ENCODE data around the gene KCNMA1.

The KCNMA1 gene

DNA sequence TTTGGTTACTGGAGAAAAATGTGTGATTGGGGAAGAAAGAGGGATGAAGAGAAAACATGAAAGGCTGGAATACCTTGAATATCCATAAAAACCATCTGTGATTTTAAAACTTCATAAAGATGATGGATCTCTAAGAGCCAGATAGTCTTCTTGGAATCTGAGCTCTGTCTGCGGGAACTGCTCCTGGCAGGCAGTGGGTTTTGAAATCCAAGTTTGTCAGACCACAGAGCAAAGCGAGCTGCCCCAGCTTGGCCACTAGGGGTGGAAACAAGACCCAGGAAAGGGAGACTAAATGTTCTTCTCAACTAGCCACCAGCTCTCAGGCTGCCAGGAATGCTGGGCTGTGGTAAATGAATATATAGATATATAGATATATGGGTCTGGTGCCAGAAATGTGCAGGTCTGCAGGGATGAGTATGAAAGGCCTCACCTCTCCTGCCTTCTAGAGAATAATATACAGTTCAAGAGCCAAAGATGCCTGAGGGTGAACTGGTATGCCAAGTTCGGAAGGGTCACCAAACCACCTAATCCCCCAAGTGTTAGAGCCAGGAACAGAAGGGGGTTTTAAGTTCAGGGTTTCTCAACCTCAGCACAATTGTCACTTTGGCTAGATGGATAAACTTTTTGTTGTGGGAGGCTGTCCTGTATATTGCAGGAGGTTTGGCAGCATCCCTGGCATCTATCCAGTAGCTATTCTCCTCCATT is 208.8 kb downstream of the KCNMA1 start:
- TF ChIP-seq GATA3 (IDR thresholded peaks at IDR 0.05; ENCODE audit: low read depth, low read length) (no peak), GATA2 (IDR thresholded peaks at IDR 0.05; ENCODE audit: low read depth, low read length) (no peak)

GRCh38 chr10:77424257-77424656 is 213.4 kb downstream of the KCNMA1 start:
- no peak for TF ChIP-seq GATA3 (IDR thresholded peaks at IDR 0.05; ENCODE audit: low read depth, low read length)
- TF ChIP-seq GATA2 (IDR thresholded peaks at IDR 0.05; ENCODE audit: low read depth, low read length): no peak

DNA sequence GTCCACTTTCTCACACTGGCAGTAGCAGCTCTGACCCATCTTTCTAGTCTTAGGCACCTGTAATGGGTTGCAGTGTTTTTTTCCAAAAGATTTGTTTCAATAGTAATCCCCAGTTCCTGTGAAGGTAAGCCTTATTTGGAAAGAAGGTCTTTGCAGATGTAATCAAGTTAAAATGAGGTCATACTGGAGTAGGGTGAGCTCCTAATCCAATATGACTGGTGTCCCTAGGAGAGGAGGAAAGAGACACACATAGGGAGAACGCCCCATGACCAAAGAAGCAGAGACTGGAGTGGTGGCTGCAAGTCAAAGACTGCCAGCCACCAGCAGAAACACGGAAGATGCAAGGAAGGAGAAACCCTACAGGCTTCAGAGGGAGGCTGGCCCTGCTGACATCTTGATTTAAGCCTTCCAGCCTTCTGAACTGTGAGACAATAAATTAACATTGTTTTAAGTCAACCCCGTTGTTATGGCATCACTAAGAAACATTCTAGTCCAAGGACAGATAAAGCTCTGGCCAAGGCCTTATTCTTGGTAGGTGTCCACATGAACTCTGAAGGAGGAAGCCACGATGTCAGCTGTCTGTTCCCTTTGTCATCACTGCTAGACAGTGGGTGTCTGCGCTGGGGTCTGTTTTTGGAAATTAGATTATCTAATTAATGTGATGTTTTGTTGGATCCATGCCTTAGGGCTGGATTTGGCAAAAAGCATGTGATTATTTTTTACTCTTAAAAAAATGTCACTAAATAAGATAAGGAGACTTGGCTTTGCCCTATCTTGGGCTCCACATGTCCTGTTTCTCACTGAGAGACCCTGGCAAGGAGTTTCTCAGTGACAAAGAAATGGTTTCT is 214.9 kb downstream of the KCNMA1 start:
- no peak; the same call in 1 of the 2 replicates for TF ChIP-seq GATA2 (IDR thresholded peaks at IDR 0.05; ENCODE audit: low read depth, low read length)
- no peak for TF ChIP-seq GATA3 (IDR thresholded peaks at IDR 0.05; ENCODE audit: low read depth, low read length)

DNA sequence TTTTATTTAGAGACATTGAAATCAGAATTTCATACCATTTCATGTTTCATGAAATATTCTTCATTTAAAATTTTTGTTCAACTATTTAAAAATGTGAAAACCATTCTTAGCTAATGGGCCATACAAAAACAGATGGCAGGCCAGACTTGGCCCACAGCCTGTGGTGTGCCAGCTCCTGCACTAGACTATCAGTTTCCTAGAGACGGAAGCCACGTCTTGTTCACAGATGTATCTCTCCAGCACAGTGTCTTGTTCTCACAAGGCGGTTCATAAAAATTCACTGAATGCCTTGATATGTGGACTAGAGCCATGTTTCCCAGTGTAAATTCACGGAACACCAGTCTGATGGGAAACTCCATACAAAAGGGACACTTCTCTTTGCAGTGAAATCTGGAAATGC is 216.0 kb downstream of the KCNMA1 start:
- TF ChIP-seq GATA3 (IDR thresholded peaks at IDR 0.05; ENCODE audit: low read depth, low read length) (no peak), GATA2 (IDR thresholded peaks at IDR 0.05; ENCODE audit: low read depth, low read length) (no peak)

GRCh38 chr10:77420947-77421523 is 216.6 kb downstream of the KCNMA1 start:
- no peak for TF ChIP-seq GATA2 (IDR thresholded peaks at IDR 0.05; ENCODE audit: low read depth, low read length)
- TF ChIP-seq GATA3 (IDR thresholded peaks at IDR 0.05; ENCODE audit: low read depth, low read length): no peak

DNA sequence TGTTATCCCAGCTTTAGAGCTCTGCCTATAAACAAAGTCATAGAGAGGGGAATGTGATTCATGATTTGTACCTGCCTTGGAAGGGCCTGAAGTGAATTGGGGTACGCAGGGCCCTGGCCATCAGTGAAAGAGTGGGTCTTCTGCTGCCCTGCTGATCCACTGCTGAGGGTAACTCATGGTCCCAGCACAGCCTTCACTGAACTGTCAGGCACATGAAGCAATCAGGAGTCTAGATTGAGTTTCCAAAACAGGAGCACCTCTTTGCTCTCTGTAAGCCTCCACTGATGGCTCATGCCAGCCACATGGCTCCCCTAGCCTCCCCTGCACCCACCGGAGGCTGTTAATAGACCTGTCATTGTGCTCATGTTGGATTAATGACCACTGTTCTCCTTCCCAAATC is 217.6 kb downstream of the KCNMA1 start:
- TF ChIP-seq GATA2 (IDR thresholded peaks at IDR 0.05; ENCODE audit: low read depth, low read length): no peak
- TF ChIP-seq GATA3 (IDR thresholded peaks at IDR 0.05; ENCODE audit: low read depth, low read length): no peak

DNA sequence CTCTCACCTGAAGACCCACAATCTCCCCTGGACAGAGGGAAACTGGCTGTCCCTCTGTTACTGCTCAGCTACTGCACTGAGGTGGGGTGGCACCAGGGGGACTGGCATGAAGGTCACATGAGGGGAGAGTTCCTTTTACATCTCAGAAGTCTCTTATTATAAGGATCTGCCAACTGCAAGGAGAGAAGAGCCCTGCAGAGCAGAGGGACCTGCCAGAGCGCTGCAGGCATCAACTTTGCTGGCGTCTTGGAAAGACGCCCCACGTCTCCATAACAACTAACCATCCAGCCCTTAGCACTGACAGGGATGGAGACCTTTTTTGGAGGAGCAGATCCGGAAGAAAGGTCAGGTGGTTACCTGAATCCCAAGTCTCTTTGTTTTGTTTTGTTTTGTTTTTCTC is 218.6 kb downstream of the KCNMA1 start:
- TF ChIP-seq GATA2 (IDR thresholded peaks at IDR 0.05; ENCODE audit: low read depth, low read length): no peak
- no peak for TF ChIP-seq GATA3 (IDR thresholded peaks at IDR 0.05; ENCODE audit: low read depth, low read length)

DNA sequence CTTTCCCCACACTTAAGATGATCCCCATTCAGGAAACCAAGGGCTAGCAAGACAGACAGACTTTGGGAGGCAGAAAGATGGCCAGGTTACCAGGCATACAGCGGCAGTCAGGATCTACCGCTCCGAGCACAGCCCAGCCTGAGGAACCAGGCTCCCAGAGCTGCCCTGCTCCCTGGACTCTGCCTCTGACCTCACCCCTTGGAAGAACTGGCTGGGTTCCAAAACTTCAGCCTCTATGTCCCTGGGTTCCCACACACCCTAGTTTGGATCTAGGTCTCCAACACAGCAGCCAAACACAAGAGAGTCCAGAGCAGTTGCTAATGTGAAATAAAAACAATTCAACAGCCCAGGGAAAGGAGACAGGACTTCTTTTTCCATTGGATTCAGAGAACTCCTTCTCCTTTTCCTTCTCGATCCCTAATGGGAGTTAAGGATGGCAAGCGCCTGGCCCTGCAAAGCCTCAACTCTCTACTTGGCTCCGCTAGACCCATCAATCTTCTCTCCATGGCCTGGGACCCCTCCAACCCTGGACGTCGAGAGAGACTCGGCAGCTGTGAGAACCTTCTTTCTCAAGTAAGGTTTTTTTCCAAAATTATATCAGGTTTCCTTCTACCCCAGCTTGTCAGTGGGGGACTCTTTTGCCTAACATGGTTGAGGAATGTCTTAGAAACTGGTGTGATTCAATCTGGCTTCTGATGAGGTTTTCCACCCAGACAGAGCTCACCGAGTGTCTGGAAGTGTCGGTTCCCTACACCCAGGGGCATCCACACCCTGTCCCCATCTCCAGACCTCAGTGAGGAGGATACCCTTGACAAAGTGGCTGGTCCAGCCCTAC is 219.6 kb downstream of the KCNMA1 start:
- TF ChIP-seq GATA3 (IDR thresholded peaks at IDR 0.05; ENCODE audit: low read depth, low read length) (no peak), GATA2 (IDR thresholded peaks at IDR 0.05; ENCODE audit: low read depth, low read length) (no peak)

DNA sequence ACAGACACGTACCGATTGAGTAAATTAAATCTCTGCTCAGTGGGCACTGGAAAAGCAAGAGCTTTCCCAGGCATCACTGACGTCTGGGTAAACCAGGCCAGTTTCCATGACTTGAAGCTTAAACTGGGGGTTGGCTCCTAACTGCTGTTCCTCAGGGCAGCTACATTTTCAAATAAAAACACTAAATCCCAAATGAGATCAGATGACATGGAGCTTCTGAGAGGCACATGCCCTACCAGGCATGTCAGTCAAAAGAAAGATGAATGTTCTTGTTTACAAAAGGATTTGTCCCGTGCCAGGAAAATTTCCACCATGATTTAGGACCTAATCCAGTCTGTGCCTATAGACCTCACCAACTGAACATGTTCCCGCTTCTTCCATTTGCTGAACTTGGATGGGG is 220.2 kb downstream of the KCNMA1 start:
- TF ChIP-seq GATA3 (IDR thresholded peaks at IDR 0.05; ENCODE audit: low read depth, low read length): no peak
- TF ChIP-seq GATA2 (IDR thresholded peaks at IDR 0.05; ENCODE audit: low read depth, low read length): no peak

DNA sequence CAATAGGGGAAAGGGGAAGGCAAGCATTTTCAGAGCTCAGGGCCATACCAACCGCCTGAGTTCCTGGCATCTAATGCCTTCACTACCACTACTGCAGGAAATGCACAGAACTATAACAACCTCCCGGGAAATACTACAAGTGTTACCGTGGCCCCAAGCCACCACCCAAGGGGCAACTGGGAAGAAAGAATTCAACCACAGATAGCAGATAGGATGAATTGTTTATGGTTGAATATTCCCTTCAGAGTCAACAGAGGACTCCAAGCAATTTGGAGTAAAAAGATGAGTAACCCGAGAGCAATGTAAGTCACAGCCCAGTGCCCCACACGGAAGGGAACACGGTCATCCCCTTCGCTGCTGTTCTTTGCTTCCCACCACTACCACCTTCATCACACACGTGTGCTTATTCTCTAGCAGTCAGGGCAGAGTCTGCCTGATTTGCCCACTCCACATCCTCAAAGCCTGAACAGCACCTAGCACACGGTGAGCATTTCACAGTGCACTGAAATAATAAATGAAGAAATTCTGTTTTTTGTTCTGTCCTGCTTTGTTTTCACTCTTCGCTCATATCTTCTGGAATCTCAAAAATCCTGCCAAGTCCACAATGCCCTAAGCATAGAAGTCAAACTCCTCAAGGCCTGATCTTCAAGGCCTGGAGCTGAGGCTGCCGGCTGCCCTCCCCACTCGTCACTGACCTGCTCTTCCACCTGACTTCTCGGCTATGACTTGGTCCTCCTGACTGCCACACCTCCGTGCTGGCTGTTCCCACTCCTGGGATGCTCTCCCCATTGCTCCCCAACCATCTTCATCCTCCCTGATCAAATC is 221.1 kb downstream of the KCNMA1 start:
- no peak for TF ChIP-seq GATA2 (IDR thresholded peaks at IDR 0.05; ENCODE audit: low read depth, low read length)
- no peak for TF ChIP-seq GATA3 (IDR thresholded peaks at IDR 0.05; ENCODE audit: low read depth, low read length)

- no peak for TF ChIP-seq GATA3 (IDR thresholded peaks at IDR 0.05; ENCODE audit: low read depth, low read length)
- no peak for TF ChIP-seq GATA2 (IDR thresholded peaks at IDR 0.05; ENCODE audit: low read depth, low read length)
Observed at GRCh38 chr10:77415313-77415960, 222.2 kb downstream of the KCNMA1 start.

GRCh38 chr10:77413231-77413630 is 224.4 kb downstream of the KCNMA1 start:
- TF ChIP-seq GATA3 (IDR thresholded peaks at IDR 0.05; ENCODE audit: low read depth, low read length) (no peak), GATA2 (IDR thresholded peaks at IDR 0.05; ENCODE audit: low read depth, low read length) (no peak)

DNA sequence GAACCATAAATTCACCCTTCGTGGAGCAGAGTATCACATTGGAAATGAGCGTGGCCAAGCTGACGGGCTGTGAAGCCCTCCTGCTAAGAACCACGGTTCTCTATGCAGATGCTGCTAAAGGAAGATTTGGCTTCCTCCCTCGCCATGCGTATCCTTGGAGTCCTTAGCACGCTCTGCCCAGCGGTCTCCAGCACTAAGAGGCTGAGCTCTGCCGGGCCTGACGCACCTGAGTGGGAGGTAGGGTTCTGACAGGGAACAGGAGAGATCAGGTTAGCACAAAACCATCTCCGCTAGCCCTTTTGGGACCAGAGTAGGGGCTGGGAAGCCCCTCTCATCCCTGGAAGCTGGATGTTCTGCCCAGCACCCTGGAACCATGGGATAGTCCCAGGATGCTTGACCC is 225.8 kb downstream of the KCNMA1 start:
- TF ChIP-seq GATA3 (IDR thresholded peaks at IDR 0.05; ENCODE audit: low read depth, low read length) (no peak), GATA2 (IDR thresholded peaks at IDR 0.05; ENCODE audit: low read depth, low read length) (no peak)

Measured in SH-SY5Y (cell line).